ENCODE data around the gene PGM1. TPM values are rescaled to one million over a fixed set of nuclear protein-coding genes. Genes with fewer than 3 reads are reported as not detected.

Gene PGM1
- total and polyA plus RNA-seq, 2 of the 4 experiments (the other 2 are of a cell fraction), result 42.6 to 94.5 TPM

- H3K27ac ChIP-seq (ENCODE audit: insufficient read depth, low read length), result no peak overlapping the region
These were observed 28.5 kb downstream of the PGM1 start for GRCh38 chr1:63621698-63622097.

More at GRCh38 chr1:63621698-63622097, 28.5 kb downstream of the PGM1 start:
- dilution Hi-C loops (cut with HindIII; ENCODE audit: low sequenced_read_pairs, unreplicated experiment), result no loop called here
- Histone ChIP-seq H3K23ac (ENCODE audit: low read depth, low read length) (no peak overlapping the region), H3K79me1 (ENCODE audit: low read depth in 1 of 2, low read length in 2 of 2) (peaks cover 13 to 17% of the 10 kb centered on the region in 2 experiments), H2BK20ac (ENCODE audit: low read depth, low read length) (no peak overlapping the region), H3K9ac (ENCODE audit: low read depth, low read length) (no peak overlapping the region), H4K8ac (ENCODE audit: low read depth in 2 of 2, low read length in 2 of 2) (no peak overlapping the region), H3K9me3 (ENCODE audit: control insufficient read depth, insufficient read depth, low read length) (no peaks in the 10 kb centered on the region), H2BK120ac (ENCODE audit: low read depth, low read length) (no peak overlapping the region), H3K56ac (ENCODE audit: extremely low read depth, insufficient read depth, low read length) (no peak overlapping the region), H4K5ac (ENCODE audit: low read depth, low read length) (no peak overlapping the region), H3K36me3 (ENCODE audit: control insufficient read depth, insufficient read depth, low read length) (no peaks in the 10 kb centered on the region), H3K4me1 (ENCODE audit: control insufficient read depth, insufficient read depth, low read length) (peaks cover 8% of the 10 kb centered on the region), H3K14ac (replicated peaks; ENCODE audit: low read depth, low read length) (no peak overlapping the region), H3K9me1 (ENCODE audit: insufficient read depth, low read length) (0 out of 2 replicates have a peak, but pooled peaks cover 5% of the 10 kb centered on the region), H4K20me1 (ENCODE audit: insufficient read depth, low read length) (0 out of 2 replicates have a peak, but pooled peaks cover 4% of the 10 kb centered on the region), H3K27me3 (ENCODE audit: control insufficient read depth, insufficient read depth, low read length) (no peaks in the 10 kb centered on the region), H2AK5ac (ENCODE audit: low read depth, low read length) (no peak overlapping the region), H2BK15ac (ENCODE audit: low read depth, low read length) (no peak overlapping the region), H3K4me2 (ENCODE audit: low read depth, low read length) (no peak overlapping the region), H2BK5ac (ENCODE audit: low read depth, low read length, poor library complexity, severe bottlenecking) (no peak overlapping the region), H3K4me3 (ENCODE audit: insufficient read depth, low read depth, low read length) (no peak overlapping the region), H2AFZ (replicated peaks; ENCODE audit: low read length, poor library complexity) (no peak overlapping the region), H3K4ac (ENCODE audit: low read depth, low read length) (no peak overlapping the region), H3K18ac (ENCODE audit: low read depth, low read length) (no peak overlapping the region), H4K91ac (ENCODE audit: insufficient read depth, low read depth, low read length) (no peak overlapping the region), H2AK9ac (replicated peaks; ENCODE audit: low read depth, low read length, poor library complexity) (no peak overlapping the region)
- no TSS peak for BruUV-seq (replicated peaks)
- intact Hi-C loops (cut with micrococcal nuclease), result no loop called here
- ATAC-seq (ENCODE audit: low read depth) (peak; percentile 18; the same call in 1 of the 2 replicates), DNase-seq (peak; percentile 54)
- POLR2A ChIA-PET (ENCODE audit: unreplicated experiment), result no interaction called here
- WGBS, 2 experiments (ENCODE audit: extremely low coverage in 2 of 2, insufficient read length in 1 of 2), result 60% methylated on average over 1 of the region's 6 CpGs; no CpG with 5 or more reads in 1 of the 2 experiments
- TF ChIP-seq MAFK (IDR thresholded peaks at IDR 0.05; ENCODE audit: low read depth, low read length) (no peak), MAZ (IDR thresholded peaks at IDR 0.05; ENCODE audit: borderline replicate concordance, low read depth, low read length) (no peak), CEBPB (IDR thresholded peaks at IDR 0.05; ENCODE audit: low read depth, low read length) (0 out of 2 replicates have a peak, but pooled peaks have one; percentile 34)
- CTCF ChIA-PET, result no interaction called here
- in situ Hi-C loops (cut with MboI; ENCODE audit: low sequenced_read_pairs), result no loop called here

Data from IMR-90 (cell line).